ENCODE measurements around the gene FOXP3. TPM values are rescaled to one million over a fixed set of nuclear protein-coding genes. Genes with fewer than 3 reads are reported as not detected.

The FOXP3 gene
- total and polyA plus RNA-seq, 2 of the 4 experiments (the other 2 are of a cell fraction) = 0.05 TPM; not detected in 1

GRCh38 chrX:49262603-49263002 lies 1.9 kb downstream of the FOXP3 start:
- H4K8ac ChIP-seq (ENCODE audit: low read depth in 2 of 2, low read length in 2 of 2) = no peak overlapping the region
- H3K27me3 ChIP-seq (ENCODE audit: control insufficient read depth, insufficient read depth, low read length) = peaks cover 6% of the 10 kb centered on the region; the same call in 1 of the 2 replicates
- no peak overlapping the region for H3K27ac ChIP-seq (ENCODE audit: insufficient read depth, low read length)
- H3K9me3 ChIP-seq (ENCODE audit: control insufficient read depth, insufficient read depth, low read length) = peaks cover 1% of the 10 kb centered on the region; the same call in 1 of the 2 replicates
- H3K4me3 ChIP-seq (ENCODE audit: insufficient read depth, low read depth, low read length) = no peak overlapping the region
- H3K9me1 ChIP-seq (ENCODE audit: insufficient read depth, low read length) = no peaks in the 10 kb centered on the region
- no TSS peak for BruUV-seq (replicated peaks)
- ChIA-PET CTCF (no interaction called here), POLR2A (ENCODE audit: unreplicated experiment) (no interaction called here)
- no peak overlapping the region for H3K18ac ChIP-seq (ENCODE audit: low read depth, low read length)
- no peak overlapping the region for H2AFZ ChIP-seq (replicated peaks; ENCODE audit: low read length, poor library complexity)
- H4K20me1 ChIP-seq (ENCODE audit: insufficient read depth, low read length) = no peaks in the 10 kb centered on the region
- ATAC-seq (ENCODE audit: low read depth) = no peak
- H2AK5ac ChIP-seq (ENCODE audit: low read depth, low read length) = no peak overlapping the region
- no peak overlapping the region for H3K4me2 ChIP-seq (ENCODE audit: low read depth, low read length)
- no peaks in the 10 kb centered on the region for H3K4me1 ChIP-seq (ENCODE audit: control insufficient read depth, insufficient read depth, low read length)
- no peak overlapping the region for H3K9ac ChIP-seq (ENCODE audit: low read depth, low read length)
- TF ChIP-seq RCOR1 (IDR thresholded peaks at IDR 0.05; ENCODE audit: insufficient replicate concordance, low read length) (no peak), SMC3 (IDR thresholded peaks at IDR 0.05; ENCODE audit: low read depth, low read length) (no peak), BHLHE40 (IDR thresholded peaks at IDR 0.05; ENCODE audit: low read depth, low read length) (no peak), RFX5 (IDR thresholded peaks at IDR 0.05; ENCODE audit: low read depth, low read length) (no peak), CEBPB (IDR thresholded peaks at IDR 0.05; ENCODE audit: low read depth, low read length) (no peak), ELK1 (IDR thresholded peaks at IDR 0.05; ENCODE audit: borderline replicate concordance, low read depth, low read length) (no peak), CTCF (conservative IDR thresholded peaks at IDR 0.05; ENCODE audit: low read depth, low read length) (no peak), NFE2L2 (IDR thresholded peaks at IDR 0.05; ENCODE audit: low read depth, low read length) (no peak), FOS (IDR thresholded peaks at IDR 0.05; ENCODE audit: low read depth, low read length) (no peak)
- no peak overlapping the region for H2AK9ac ChIP-seq (replicated peaks; ENCODE audit: low read depth, low read length, poor library complexity)
- no peak overlapping the region for H3K4ac ChIP-seq (ENCODE audit: low read depth, low read length)
- no peak overlapping the region for H2BK120ac ChIP-seq (ENCODE audit: low read depth, low read length)
- no peak overlapping the region for H3K56ac ChIP-seq (ENCODE audit: extremely low read depth, insufficient read depth, low read length)
- no peak overlapping the region for H2BK20ac ChIP-seq (ENCODE audit: low read depth, low read length)
- H4K5ac ChIP-seq (ENCODE audit: low read depth, low read length) = no peak overlapping the region
- H3K36me3 ChIP-seq (ENCODE audit: control insufficient read depth, insufficient read depth, low read length) = no peaks in the 10 kb centered on the region
- no CpG with 5 or more reads among the region's 1 CpG for WGBS, 2 experiments (ENCODE audit: extremely low coverage in 2 of 2, insufficient read length in 1 of 2)
- dilution Hi-C loops (cut with HindIII; ENCODE audit: low sequenced_read_pairs, unreplicated experiment) (no loop called here), in situ Hi-C loops (cut with MboI; ENCODE audit: low sequenced_read_pairs) (no loop called here), intact Hi-C loops (cut with micrococcal nuclease) (no loop called here)
- H2BK5ac ChIP-seq (ENCODE audit: low read depth, low read length, poor library complexity, severe bottlenecking) = no peak overlapping the region
- no peaks in the 10 kb centered on the region for H3K79me1 ChIP-seq (ENCODE audit: low read depth in 1 of 2, low read length in 2 of 2)
- H3K23ac ChIP-seq (ENCODE audit: low read depth, low read length) = no peak overlapping the region
- no peak for DNase-seq
- no peak overlapping the region for H3K14ac ChIP-seq (replicated peaks; ENCODE audit: low read depth, low read length)
- no peak overlapping the region for H2BK15ac ChIP-seq (ENCODE audit: low read depth, low read length)
- no peak overlapping the region for H4K91ac ChIP-seq (ENCODE audit: insufficient read depth, low read depth, low read length)
